AG08395 (cell line): Measurements from ENCODE around the gene FRG2B.
"Not testable (repeated sequence)": the region's sequence is repeated elsewhere in the genome, so short reads cannot be mapped to it uniquely, and the experiment has no call there.

Source experiments
- DNase-seq: peaks from one replicate; pipeline ENCODE4 v3.0.0; 2012; ENCODE audit warnings: mixed read lengths, low spot score

Gene FRG2B

DNA sequence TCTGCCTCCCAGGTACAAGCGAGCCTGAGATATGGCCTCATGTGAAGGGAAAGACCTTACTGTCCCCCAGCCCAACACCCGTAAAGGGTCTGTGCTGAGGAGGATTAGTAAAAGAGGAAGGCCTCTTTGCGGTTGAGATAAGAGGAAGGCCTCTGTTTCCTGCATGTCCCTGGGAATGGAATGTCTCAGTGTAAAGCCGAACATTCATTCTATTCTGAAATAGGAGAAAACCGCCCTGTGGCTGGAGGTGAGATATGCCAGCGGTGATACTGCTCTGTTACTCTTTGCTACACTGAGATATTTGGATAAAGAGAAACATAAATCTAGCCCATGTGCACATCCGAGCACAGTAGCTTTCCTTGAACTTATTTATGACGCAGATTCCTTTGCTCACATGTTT, 26.7 kb downstream of the FRG2B start:
- not testable (repeated sequence) for DNase-seq

DNA sequence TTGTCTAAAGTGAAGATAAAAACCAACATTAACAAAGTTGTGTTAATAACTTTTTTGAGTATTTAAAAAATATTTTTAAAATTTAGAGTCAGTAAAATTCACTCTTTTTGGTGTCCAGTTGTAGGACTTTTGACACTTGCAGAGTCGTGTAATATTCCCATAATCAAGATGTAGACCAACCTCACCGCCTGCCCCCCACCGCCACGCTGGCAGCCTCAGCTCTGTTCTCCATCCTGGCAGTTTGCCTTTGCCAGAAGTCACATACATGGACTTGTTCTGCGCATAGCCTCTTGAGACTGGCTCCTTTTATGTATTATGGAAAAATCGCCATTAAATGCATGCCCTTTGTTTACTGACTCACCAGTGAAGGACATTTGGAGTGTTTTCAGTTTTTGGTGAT, 33.9 kb downstream of the FRG2B start:
- no peak for DNase-seq

DNA sequence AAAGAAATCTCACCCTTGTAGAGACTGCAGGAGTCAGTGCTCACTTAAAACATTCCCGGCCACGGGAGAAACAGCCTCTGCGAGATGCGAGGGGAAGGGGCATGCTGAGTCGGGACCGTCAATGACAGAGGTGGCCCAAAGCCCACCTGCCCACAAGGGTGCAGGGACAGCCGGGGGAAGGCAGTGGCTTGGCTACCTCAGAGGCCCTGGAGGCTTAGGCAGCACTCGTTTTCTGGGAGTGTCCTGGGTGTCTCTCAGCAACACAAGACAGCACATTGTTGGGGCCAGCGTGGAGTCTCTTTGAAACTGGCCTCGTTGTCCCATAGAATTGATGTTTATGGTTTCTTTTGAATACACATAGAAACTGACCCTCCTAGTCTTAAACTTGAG, 35.6 kb downstream of the FRG2B start:
- DNase-seq, result no peak

DNA sequence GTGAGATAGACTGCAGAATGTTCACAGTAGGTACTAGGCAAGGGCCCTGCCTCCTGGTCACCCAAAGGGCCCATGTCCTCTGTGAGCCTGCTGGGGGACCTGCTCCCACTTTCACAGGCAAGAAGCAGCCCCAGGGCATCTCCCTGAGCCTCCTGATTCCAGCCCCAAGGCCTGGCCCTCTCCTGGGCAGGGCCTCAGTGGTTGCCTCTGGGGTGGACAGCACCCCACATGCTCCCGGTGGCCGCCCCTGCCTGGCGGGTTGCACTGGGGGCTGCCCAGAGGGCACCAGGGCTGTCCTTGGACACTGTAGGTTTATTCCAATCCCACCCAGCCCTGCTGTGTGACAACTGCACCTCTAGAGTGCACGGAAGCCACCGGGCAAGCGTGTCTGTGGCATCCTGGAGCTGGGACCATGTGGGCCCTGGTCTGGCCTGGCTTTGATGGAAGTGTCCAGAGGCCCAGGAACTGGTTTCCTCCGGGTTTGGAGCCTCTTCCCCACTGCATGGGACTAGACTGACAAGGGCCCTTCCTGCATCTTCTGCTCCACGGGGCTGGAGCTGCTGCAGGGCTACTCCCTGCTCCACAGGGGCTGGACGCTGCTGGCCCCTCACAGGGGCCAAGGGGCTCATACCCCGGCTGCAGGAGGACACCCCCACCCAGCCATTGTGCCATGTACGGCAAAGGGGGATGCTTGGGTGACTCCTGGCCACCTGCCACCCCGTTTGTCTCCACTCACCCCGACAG, 36.2 kb downstream of the FRG2B start:
- no peak for DNase-seq

DNA sequence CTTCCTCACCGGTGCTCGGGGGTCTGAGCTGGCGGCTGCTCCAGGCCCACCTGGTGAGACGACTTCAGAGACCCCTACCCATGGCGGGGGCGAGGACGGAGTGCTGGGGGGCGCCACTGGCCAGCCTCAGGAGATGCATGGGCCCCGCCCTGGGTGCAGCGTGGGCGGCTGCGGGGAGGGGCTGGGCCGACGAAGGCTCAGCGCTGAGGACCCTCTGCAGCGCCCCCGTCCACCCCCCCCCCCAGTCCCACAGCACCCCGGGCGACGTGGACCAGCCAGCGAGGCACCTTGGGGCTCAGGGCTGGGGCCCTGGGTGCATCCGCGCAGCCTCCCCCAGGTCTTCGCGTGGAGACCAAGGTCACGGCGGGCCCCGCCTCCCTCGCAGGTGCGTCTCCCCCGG, 49.6 kb downstream of the FRG2B start:
- DNase-seq, result not testable (repeated sequence)
